Keratinocyte (primary cell): Measurements from ENCODE around the gene NKX2-2. TPM values are rescaled to one million over a fixed set of nuclear protein-coding genes. Genes with fewer than 3 reads are reported as not detected.
A peak's percentile ranks its signal among the peaks of the same experiment; 100 is the strongest.

Source experiments
- DNase-seq: peaks from one replicate; pipeline ENCODE4 v3.0.0-alpha.2; 2011; ENCODE audit warnings: low read depth, missing footprints, low spot score
- FAIRE-seq: peaks from 2 replicates; lab custom pipeline; 2011; peaks lifted over from hg19 to GRCh38; lab: Jason Lieb, UNC
- H2AFZ ChIP-seq: 2 replicates; pipeline ENCODE4 v1.6.0; 2012; ENCODE audit warnings: low read length, control low read depth, inconsistent platforms; ENCODE audit not compliant: control insufficient read depth
- H3K27ac ChIP-seq: 2 replicates; pipeline ENCODE4 v1.5.1; 2011; ENCODE audit warnings: low read length; ENCODE audit not compliant: control insufficient read depth, insufficient read depth
- H3K27me3 ChIP-seq: 3 replicates; pipeline ENCODE4 v1.6.0; 2011; ENCODE audit warnings: low read length; ENCODE audit not compliant: control insufficient read depth, insufficient read depth; ENCODE audit errors: extremely low read depth
- H3K36me3 ChIP-seq, 2 experiments: 2 replicates in 1 of 2; 3 replicates in 1 of 2; pipeline ENCODE4 v1.5.1; 2011; ENCODE audit warnings: low read length in 2 of 2, mild to moderate bottlenecking in 1 of 2; ENCODE audit not compliant: control insufficient read depth in 2 of 2, insufficient read depth in 2 of 2; ENCODE audit errors: extremely low read depth in 1 of 2
- H3K4me1 ChIP-seq: 3 replicates; pipeline ENCODE4 v1.5.1; 2011; ENCODE audit warnings: low read length; ENCODE audit not compliant: control insufficient read depth, insufficient read depth; ENCODE audit errors: extremely low read depth
- H3K4me2 ChIP-seq: 3 replicates; pipeline ENCODE4 v1.6.0; 2011; ENCODE audit warnings: low read depth, low read length; ENCODE audit not compliant: control insufficient read depth, insufficient read depth; ENCODE audit errors: extremely low read depth
- H3K4me3 ChIP-seq, 3 experiments: fragments of 200-600 bp in 1 of 3; sonication (generic) in 1 of 3; 2 replicates in 2 of 3; 3 replicates in 1 of 3; pipeline ENCODE4 v1.5.1; 2011 to 2016; ENCODE audit warnings: low read length in 3 of 3, mild to moderate bottlenecking in 3 of 3, control low read depth in 2 of 3, inconsistent platforms in 1 of 3, low read depth in 1 of 3, mixed read lengths in 1 of 3, mixed run types in 1 of 3, moderate library complexity in 1 of 3; ENCODE audit not compliant: control insufficient read depth in 2 of 3, insufficient read depth in 2 of 3; ENCODE audit errors: extremely low read depth in 1 of 3
- H3K79me2 ChIP-seq: 2 replicates; pipeline ENCODE4 v1.6.0; 2012; ENCODE audit warnings: low read length; ENCODE audit not compliant: control insufficient read depth, insufficient read depth
- H3K9ac ChIP-seq: 3 replicates; pipeline ENCODE4 v1.6.0; 2011; ENCODE audit warnings: low read length; ENCODE audit not compliant: control insufficient read depth, insufficient read depth; ENCODE audit errors: extremely low read depth
- H3K9me1 ChIP-seq: 3 replicates; pipeline ENCODE4 v1.6.0; 2011; ENCODE audit warnings: low read length; ENCODE audit not compliant: control insufficient read depth, insufficient read depth; ENCODE audit errors: extremely low read depth
- H3K9me3 ChIP-seq: 2 replicates; pipeline ENCODE4 v1.5.1; 2012; ENCODE audit warnings: low read depth, low read length; ENCODE audit not compliant: control insufficient read depth
- H4K20me1 ChIP-seq: 3 replicates; pipeline ENCODE4 v1.6.0; 2011; ENCODE audit warnings: low read length; ENCODE audit not compliant: control insufficient read depth, insufficient read depth; ENCODE audit errors: extremely low read depth
- EZH2 ChIP-seq: IDR thresholded peaks from one replicate; pipeline ENCODE4 v1.6.1; 2012; ENCODE audit warnings: inconsistent platforms, mild to moderate bottlenecking, low read length, moderate library complexity
- dilution Hi-C: fragments of 300-500 bp; cut with MboI; formaldehyde crosslinking; loops from one replicate; pipeline ENCODE4 v1.7.0; 2020; ENCODE audit warnings: low sequenced_read_pairs; ENCODE audit not compliant: extremely low pct_ligation_motif_present
- polyA plus RNA-seq, 5 experiments: library from polyadenylated mRNA; depleted of rRNA in 3 of 5; stranded (reverse) in 3 of 5; stranded (forward) in 1 of 5; unstranded in 1 of 5; fragments of >200 nt; gene quantifications; 1 replicate in 1 of 5; 2 replicates in 3 of 5; 3 replicates in 1 of 5; pipeline versions ENCODE4 v1.2.1 to v1.2.3, GENCODE V29; 2011 to 2012; ENCODE audit warnings: missing spikeins in 2 of 5, low read depth in 1 of 5, low replicate concordance in 1 of 5
- TF ChIP-seq, protein P1 (sequence below), 3 experiments: IDR thresholded peaks in 1 of 3; conservative IDR thresholded peaks in 1 of 3; optimal IDR thresholded peaks in 1 of 3; 2 replicates in 2 of 3; 3 replicates in 1 of 3; pipeline versions ENCODE3 to v1.5.1; 2011; ENCODE audit warnings: low read length in 3 of 3, mild to moderate bottlenecking in 3 of 3, moderate library complexity in 2 of 3, control low read depth in 1 of 3, inconsistent platforms in 1 of 3; ENCODE audit not compliant: insufficient read depth in 2 of 3; ENCODE audit errors: extremely low read depth in 1 of 3

The NKX2-2 gene
- polyA plus RNA-seq, 1 donor (not counting 4 experiments of a cell fraction or from before 2014, with no cell fraction given), result not detected

DNA sequence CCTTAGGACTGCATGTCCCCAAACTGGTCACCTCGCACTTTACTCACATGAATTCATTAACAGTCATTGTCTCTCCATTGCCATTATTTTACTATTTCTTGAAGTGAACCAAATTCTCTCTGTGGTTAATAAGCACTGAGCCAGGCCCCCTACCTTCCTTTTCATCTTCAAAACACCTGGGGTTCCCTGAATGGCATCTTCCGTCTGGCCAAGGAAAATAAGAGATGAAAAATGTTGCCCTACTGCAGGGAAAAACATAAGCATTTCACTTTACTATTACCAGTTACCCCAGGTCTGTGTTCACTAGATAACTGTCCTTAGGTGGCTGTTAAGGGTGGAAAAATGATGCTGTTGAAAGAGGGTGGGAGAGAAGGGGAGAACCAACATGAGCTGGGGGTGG is 10.0 kb upstream of the NKX2-2 start:
- H3K9ac ChIP-seq, result no peak overlapping the region
- no peak overlapping the region for H2AFZ ChIP-seq
- no peak overlapping the region for H3K4me2 ChIP-seq
- no peaks in the 10 kb centered on the region for H3K9me1 ChIP-seq
- dilution Hi-C loops, result no loop called here
- no peaks in the 10 kb centered on the region for H3K9me3 ChIP-seq
- no peaks in the 10 kb centered on the region for H3K79me2 ChIP-seq
- no peak overlapping the region for H3K4me3 ChIP-seq
- no peaks in the 10 kb centered on the region for H3K4me1 ChIP-seq
- peaks cover 71% of the 10 kb centered on the region for H3K27me3 ChIP-seq
- no peak for DNase-seq
- no peaks in the 10 kb centered on the region for H4K20me1 ChIP-seq
- TF ChIP-seq, protein P1, sequence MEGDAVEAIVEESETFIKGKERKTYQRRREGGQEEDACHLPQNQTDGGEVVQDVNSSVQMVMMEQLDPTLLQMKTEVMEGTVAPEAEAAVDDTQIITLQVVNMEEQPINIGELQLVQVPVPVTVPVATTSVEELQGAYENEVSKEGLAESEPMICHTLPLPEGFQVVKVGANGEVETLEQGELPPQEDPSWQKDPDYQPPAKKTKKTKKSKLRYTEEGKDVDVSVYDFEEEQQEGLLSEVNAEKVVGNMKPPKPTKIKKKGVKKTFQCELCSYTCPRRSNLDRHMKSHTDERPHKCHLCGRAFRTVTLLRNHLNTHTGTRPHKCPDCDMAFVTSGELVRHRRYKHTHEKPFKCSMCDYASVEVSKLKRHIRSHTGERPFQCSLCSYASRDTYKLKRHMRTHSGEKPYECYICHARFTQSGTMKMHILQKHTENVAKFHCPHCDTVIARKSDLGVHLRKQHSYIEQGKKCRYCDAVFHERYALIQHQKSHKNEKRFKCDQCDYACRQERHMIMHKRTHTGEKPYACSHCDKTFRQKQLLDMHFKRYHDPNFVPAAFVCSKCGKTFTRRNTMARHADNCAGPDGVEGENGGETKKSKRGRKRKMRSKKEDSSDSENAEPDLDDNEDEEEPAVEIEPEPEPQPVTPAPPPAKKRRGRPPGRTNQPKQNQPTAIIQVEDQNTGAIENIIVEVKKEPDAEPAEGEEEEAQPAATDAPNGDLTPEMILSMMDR (optimal IDR thresholded peaks at IDR 0.05 in 1 of 3, IDR thresholded peaks at IDR 0.05 in 1 of 3, conservative IDR thresholded peaks at IDR 0.05 in 1 of 3; ENCODE audit: extremely low read depth in 1 of 3, insufficient read depth in 2 of 3, low read length in 3 of 3), result no peak
- no peak for TF ChIP-seq EZH2
- FAIRE-seq, result no peak
- H3K36me3 ChIP-seq, result no peaks in the 10 kb centered on the region
- H3K27ac ChIP-seq, result no peak overlapping the region

DNA sequence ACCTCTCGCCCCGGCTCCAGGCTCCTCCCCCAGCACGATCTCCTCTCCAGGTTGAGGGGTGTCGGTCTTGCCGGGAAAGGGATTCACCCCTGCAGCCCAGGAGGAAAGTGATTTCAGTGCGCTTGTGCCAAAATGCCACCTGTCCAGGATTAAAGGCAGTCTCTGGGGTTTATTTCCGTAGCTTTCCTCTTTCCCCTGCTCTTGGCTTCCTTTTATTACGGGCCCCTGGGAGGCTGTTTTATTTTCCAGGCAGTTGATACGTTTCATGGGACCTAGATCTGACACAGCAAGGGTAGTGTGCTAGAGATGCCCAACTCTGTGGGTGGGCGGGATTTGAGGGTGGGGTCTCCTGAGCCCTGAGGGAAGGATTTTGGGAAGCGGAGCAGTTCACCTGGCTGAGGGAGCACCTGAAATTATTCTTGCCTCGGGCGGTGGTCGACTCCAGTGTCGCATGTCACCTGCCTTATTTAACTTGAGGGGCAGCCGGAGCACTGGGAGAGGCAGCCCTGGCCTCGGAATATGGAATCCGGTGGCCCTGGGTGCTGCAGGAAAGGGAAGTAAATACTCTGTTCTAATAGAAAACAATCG is 9.5 kb upstream of the NKX2-2 start:
- Histone ChIP-seq H3K4me2 (no peak overlapping the region), H4K20me1 (no peaks in the 10 kb centered on the region), H3K79me2 (no peaks in the 10 kb centered on the region), H3K27ac (no peak overlapping the region), H3K4me1 (no peaks in the 10 kb centered on the region), H3K9me1 (no peaks in the 10 kb centered on the region), H3K4me3 (no peak overlapping the region), H3K36me3 (no peaks in the 10 kb centered on the region), H3K9me3 (no peaks in the 10 kb centered on the region), H2AFZ (no peak overlapping the region), H3K9ac (no peak overlapping the region), H3K27me3 (peaks cover 76% of the 10 kb centered on the region)
- DNase-seq (no peak), FAIRE-seq (no peak)
- dilution Hi-C loops, result no loop called here
- TF ChIP-seq, protein P1 (optimal IDR thresholded peaks at IDR 0.05 in 1 of 3, IDR thresholded peaks at IDR 0.05 in 1 of 3, conservative IDR thresholded peaks at IDR 0.05 in 1 of 3; ENCODE audit: extremely low read depth in 1 of 3, insufficient read depth in 2 of 3, low read length in 3 of 3), result no peak
- TF ChIP-seq EZH2, result peak; percentile 81
